ENCODE data around the gene SLC18A3.

DNA sequence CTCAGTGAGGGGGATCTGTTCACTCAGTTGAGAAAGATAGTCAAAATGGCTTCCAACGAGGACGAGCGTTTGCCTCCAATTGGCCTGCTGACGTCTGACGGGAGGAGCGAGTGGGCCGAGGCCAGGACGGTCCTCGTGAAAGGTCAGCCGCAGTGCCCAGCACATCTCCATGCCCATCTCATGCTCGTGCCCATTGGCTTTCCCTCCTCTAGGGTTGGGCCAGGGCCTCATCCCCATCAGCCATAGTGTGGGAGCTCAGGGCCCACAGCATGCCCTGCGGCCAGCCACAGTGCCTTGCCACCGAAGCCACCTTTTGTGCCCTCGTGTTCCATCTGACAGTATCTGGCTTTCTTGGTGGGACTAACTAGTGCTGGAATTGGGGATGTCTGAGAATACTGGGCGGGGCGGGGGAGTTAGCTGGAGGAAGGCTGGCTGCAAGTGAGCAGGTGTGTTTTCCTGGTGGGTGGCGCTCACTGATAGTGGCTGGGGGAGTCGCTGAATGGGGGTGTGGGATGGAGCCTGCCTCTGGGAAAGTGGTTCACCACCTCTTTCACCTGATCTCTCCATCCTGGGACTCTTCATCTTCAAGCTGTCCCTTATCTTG is 17.6 kb downstream of the SLC18A3 start:
- TF ChIP-seq CTCF (IDR thresholded peaks at IDR 0.05) (no peak), POLR2A (IDR thresholded peaks at IDR 0.05) (no peak)

All from tibial nerve (tissue), 3 donors.